Calu3 (cell line): ENCODE results near the gene BTBD19. TPM values are rescaled to one million over a fixed set of nuclear protein-coding genes. Genes with fewer than 3 reads are reported as not detected.

ENCODE experiments used
- BruUV-seq: library from RNA; stranded (reverse); fragments of 400-500 nt; replicated peaks from 2 replicates; lab custom pipeline; 2021; lab: Mats Ljungman, UMichigan
- CTCF ChIA-PET: fragments of 300-600 bp; sonication (Branson Sonifier 250); formaldehyde crosslinking; loops from one replicate; lab custom pipeline; 2022; ENCODE audit warnings: antibody characterized with exemption; lab: Charles Lee
- DNase-seq: peaks from one replicate; pipeline ENCODE4 v3.0.0; 2022
- H3K27ac Mint-ChIP-seq: one replicate; pipeline ENCODE4 v1.8.0; 2022; ENCODE audit warnings: mixed read lengths; ENCODE audit not compliant: unreplicated experiment
- H3K27me3 Mint-ChIP-seq: one replicate; pipeline ENCODE4 v1.8.0; 2022; ENCODE audit warnings: mixed read lengths; ENCODE audit not compliant: unreplicated experiment
- H3K36me3 Mint-ChIP-seq: one replicate; pipeline ENCODE4 v1.8.0; 2022; ENCODE audit warnings: mild to moderate bottlenecking, moderate library complexity, mixed read lengths; ENCODE audit not compliant: insufficient read depth, unreplicated experiment
- H3K4me1 Mint-ChIP-seq: one replicate; pipeline ENCODE4 v1.8.0; 2022; ENCODE audit warnings: mild to moderate bottlenecking, low read depth, mixed read lengths; ENCODE audit not compliant: unreplicated experiment
- H3K4me3 Mint-ChIP-seq: one replicate; pipeline ENCODE4 v1.8.0; 2022; ENCODE audit warnings: mild to moderate bottlenecking, low read depth, moderate library complexity, mixed read lengths; ENCODE audit not compliant: unreplicated experiment
- H3K9me3 Mint-ChIP-seq: one replicate; pipeline ENCODE4 v1.8.0; 2022; ENCODE audit warnings: low read depth, mixed read lengths; ENCODE audit not compliant: unreplicated experiment
- CTCF ChIP-seq: fragments of 200-600 bp; IDR thresholded peaks from one replicate; pipeline ENCODE4 v1.8.0; 2022; ENCODE audit warnings: antibody characterized with exemption; ENCODE audit not compliant: unreplicated experiment
- intact Hi-C: fragments of 100-400 bp; cut with micrococcal nuclease; formaldehyde crosslinking; loops from one replicate; pipeline ENCODE4 v1.10.0; 2022; ENCODE audit not compliant: unreplicated experiment
- total RNA-seq: library from RNA; stranded (reverse); gene quantifications from 2 replicates; pipeline ENCODE4 v1.2.3, GENCODE V29; 2022

BTBD19 gene
- total RNA-seq, 1 experiment from 2014 or later: 5.9 TPM

- H3K27me3 Mint-ChIP-seq: no peaks in the 10 kb centered on the region
- no TSS peak for BruUV-seq
Measured at GRCh38 chr1:44860891-44861425, 52.6 kb downstream of the BTBD19 start.

GRCh38 chr1:44862829-44863401 lies 54.6 kb downstream of the BTBD19 start:
- no TSS peak for BruUV-seq
- no peak overlapping the region for H3K27ac Mint-ChIP-seq
- intact Hi-C loops: no loop called here
- H3K9me3 Mint-ChIP-seq: no peaks in the 10 kb centered on the region
- H3K4me3 Mint-ChIP-seq: no peak overlapping the region
- CTCF ChIA-PET: no interaction called here
- H3K4me1 Mint-ChIP-seq: no peaks in the 10 kb centered on the region
- DNase-seq: no peak
- H3K36me3 Mint-ChIP-seq: no peaks in the 10 kb centered on the region
- no peaks in the 10 kb centered on the region for H3K27me3 Mint-ChIP-seq
- no peak for TF ChIP-seq CTCF

More at GRCh38 chr1:44860891-44861425, 52.6 kb downstream of the BTBD19 start:
- no peak overlapping the region for H3K4me3 Mint-ChIP-seq
- TF ChIP-seq CTCF: no peak
- H3K9me3 Mint-ChIP-seq: no peaks in the 10 kb centered on the region
- DNase-seq: no peak
- no peak overlapping the region for H3K27ac Mint-ChIP-seq
- CTCF ChIA-PET: no interaction called here
- no peaks in the 10 kb centered on the region for H3K36me3 Mint-ChIP-seq
- no peaks in the 10 kb centered on the region for H3K4me1 Mint-ChIP-seq
- intact Hi-C loops: no loop called here

Other genes with a start within 250 kb of the BTBD19 start
- gene TMEM53, start 134.0 kb upstream of the BTBD19 start, total RNA-seq: 10.9 and 13.3 TPM in 2 replicates
- 4.7 and 5.8 TPM in 2 replicates for gene ARMH1, start 133.8 kb upstream of the BTBD19 start, total RNA-seq
- gene RNU5D-1, start 77.4 kb upstream of the BTBD19 start, total RNA-seq: not detected in 2 replicates
- 54.9 and 67.6 TPM in 2 replicates for gene KIF2C, start 68.7 kb upstream of the BTBD19 start, total RNA-seq
- gene RPS8, start 33.0 kb upstream of the BTBD19 start, total RNA-seq: 965 and 1,104 TPM in 2 replicates
- gene BEST4, start 20.4 kb upstream of the BTBD19 start, total RNA-seq: 0.40 TPM in 1 of 2 replicates, not detected in the other
- 15.6 and 17.8 TPM in 2 replicates for gene PLK3, start 8.1 kb upstream of the BTBD19 start, total RNA-seq
- 0.66 and 0.69 TPM in 2 replicates for gene DYNLT4, start 1.2 kb upstream of the BTBD19 start, total RNA-seq
- 0.76 and 0.78 TPM in 2 replicates for gene PTCH2, start 34.7 kb downstream of the BTBD19 start, total RNA-seq
- 23.5 and 24.1 TPM in 2 replicates for gene EIF2B3, start 178.1 kb downstream of the BTBD19 start, total RNA-seq
- 12.6 and 14.6 TPM in 2 replicates for gene HECTD3, start 202.8 kb downstream of the BTBD19 start, total RNA-seq
- gene UROD, start 203.7 kb downstream of the BTBD19 start, total RNA-seq: 40.4 and 50.3 TPM in 2 replicates